ENCODE measurements around the gene AQP3. TPM values are rescaled to one million over a fixed set of nuclear protein-coding genes. Genes with fewer than 3 reads are reported as not detected.
"Not testable (repeated sequence)": the region's sequence is repeated elsewhere in the genome, so short reads cannot be mapped to it uniquely, and the experiment has no call there.

AQP3 gene
- total and polyA plus RNA-seq, 2 of the 4 experiments (the other 2 are of a cell fraction), result 3.8 to 12.2 TPM

DNA sequence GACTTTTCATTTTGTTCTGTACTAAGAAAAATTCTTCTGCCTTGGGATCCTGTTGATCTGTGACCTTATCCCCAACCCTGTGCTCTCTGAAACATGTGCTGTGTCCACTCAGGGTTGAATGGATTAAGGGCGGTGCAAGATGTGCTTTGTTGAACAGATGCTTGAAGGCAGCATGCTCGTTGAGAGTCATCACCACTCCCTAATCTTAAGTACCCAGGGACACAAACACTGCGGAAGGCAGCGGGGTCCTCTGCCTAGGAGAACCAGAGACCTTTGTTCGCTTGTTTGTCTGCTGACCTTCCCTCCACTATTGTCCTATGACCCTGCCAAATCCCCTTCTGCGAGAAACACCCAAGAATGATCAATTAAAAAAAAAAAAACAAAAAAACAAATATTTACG is 23.4 kb downstream of the AQP3 start:
- H2BK5ac ChIP-seq (ENCODE audit: low read depth, low read length, poor library complexity, severe bottlenecking); H3K18ac ChIP-seq (ENCODE audit: low read depth, low read length); dilution Hi-C loops (cut with HindIII; ENCODE audit: low sequenced_read_pairs, unreplicated experiment); H4K8ac ChIP-seq (ENCODE audit: low read depth in 2 of 2, low read length in 2 of 2); H2BK15ac ChIP-seq (ENCODE audit: low read depth, low read length); H3K4me1 ChIP-seq (ENCODE audit: control insufficient read depth, insufficient read depth, low read length); H3K27ac ChIP-seq (ENCODE audit: insufficient read depth, low read length); H2AK9ac ChIP-seq (replicated peaks; ENCODE audit: low read depth, low read length, poor library complexity); H4K20me1 ChIP-seq (ENCODE audit: insufficient read depth, low read length); H3K4me3 ChIP-seq (ENCODE audit: insufficient read depth, low read depth, low read length); H3K36me3 ChIP-seq (ENCODE audit: control insufficient read depth, insufficient read depth, low read length); H2AFZ ChIP-seq (replicated peaks; ENCODE audit: low read length, poor library complexity); H3K56ac ChIP-seq (ENCODE audit: extremely low read depth, insufficient read depth, low read length); H3K4me2 ChIP-seq (ENCODE audit: low read depth, low read length); H2BK20ac ChIP-seq (ENCODE audit: low read depth, low read length); H3K23ac ChIP-seq (ENCODE audit: low read depth, low read length); BruUV-seq (replicated peaks); H3K9me3 ChIP-seq (ENCODE audit: control insufficient read depth, insufficient read depth, low read length); POLR2A ChIA-PET (ENCODE audit: unreplicated experiment); H3K9me1 ChIP-seq (ENCODE audit: insufficient read depth, low read length); CTCF ChIA-PET; H4K91ac ChIP-seq (ENCODE audit: insufficient read depth, low read depth, low read length); H3K14ac ChIP-seq (replicated peaks; ENCODE audit: low read depth, low read length); intact Hi-C loops (cut with micrococcal nuclease); ATAC-seq (ENCODE audit: low read depth); H3K4ac ChIP-seq (ENCODE audit: low read depth, low read length); H3K79me1 ChIP-seq (ENCODE audit: low read depth in 1 of 2, low read length in 2 of 2); H2AK5ac ChIP-seq (ENCODE audit: low read depth, low read length); DNase-seq; H4K5ac ChIP-seq (ENCODE audit: low read depth, low read length); H2BK120ac ChIP-seq (ENCODE audit: low read depth, low read length); H3K9ac ChIP-seq (ENCODE audit: low read depth, low read length): not testable (repeated sequence)
- WGBS, 2 experiments (ENCODE audit: extremely low coverage in 2 of 2, insufficient read length in 1 of 2), result no CpG with 5 or more reads among the region's 7 CpGs
- in situ Hi-C loops (cut with MboI; ENCODE audit: low sequenced_read_pairs), result loop anchor here (25.0 kb wide), 1 partner anchor 288 kb away; no protein-coding TSS in a partner anchor
- H3K27me3 ChIP-seq (ENCODE audit: control insufficient read depth, insufficient read depth, low read length), result peaks cover 11% of the 10 kb centered on the region
